Activated CD8-positive, alpha-beta memory T cell treated with anti-CD3 and anti-CD28 coated beads, Interleukin-2, amount 10 ng/mL, durations not matched to agents 7 days and 5 days (primary cell): ENCODE measurements around the gene FIZ1. TPM values are rescaled to one million over a fixed set of nuclear protein-coding genes. Genes with fewer than 3 reads are reported as not detected.
"Not testable (repeated sequence)": the region's sequence is repeated elsewhere in the genome, so short reads cannot be mapped to it uniquely, and the experiment has no call there.

ENCODE experiments used
- ATAC-seq: fragments of 150-1000 bp; cut with Tn5 transposase; one replicate; pipeline ENCODE4 v1.10.0; 2021; ENCODE audit warnings: moderate library complexity
- CTCF ChIA-PET: fragments of 350-600 bp; sonication (Branson Sonifier 250); formaldehyde crosslinking; loops from one replicate; lab custom pipeline; 2021; ENCODE audit warnings: antibody characterized with exemption; lab: Charles Lee
- DNase-seq: peaks from one replicate; pipeline ENCODE4 v3.0.0-alpha.2; 2020
- H3K27ac Mint-ChIP-seq: one replicate; pipeline ENCODE4 v1.8.0; 2021; ENCODE audit warnings: mild to moderate bottlenecking, mixed read lengths
- H3K27me3 Mint-ChIP-seq: one replicate; pipeline ENCODE4 v1.8.0; 2021; ENCODE audit warnings: mixed read lengths
- H3K36me3 Mint-ChIP-seq: one replicate; pipeline ENCODE4 v1.8.0; 2021; ENCODE audit warnings: mild to moderate bottlenecking, mixed read lengths
- H3K4me1 Mint-ChIP-seq: one replicate; pipeline ENCODE4 v1.8.0; 2021; ENCODE audit warnings: mixed read lengths
- H3K4me3 Mint-ChIP-seq: one replicate; pipeline ENCODE4 v1.8.0; 2021; ENCODE audit warnings: mild to moderate bottlenecking, moderate library complexity, mixed read lengths
- H3K9me3 Mint-ChIP-seq: one replicate; pipeline ENCODE4 v1.8.0; 2022; ENCODE audit warnings: low read depth, mixed read lengths
- total RNA-seq, 2 experiments: library from RNA; stranded (reverse); gene quantifications; one replicate each; pipeline ENCODE4 v1.2.3, GENCODE V29; 2021

The FIZ1 gene
- total RNA-seq, 2 experiments from 2014 or later = 13.0 to 15.7 TPM

GRCh38 chr19:55581145-55581822 lies 18.0 kb downstream of the FIZ1 start:
- Mint-ChIP-seq H3K27me3 (peaks cover 13% of the 10 kb centered on the region), H3K4me3 (peak overlapping the region; percentile 77), H3K27ac (peak overlapping the region; percentile 53), H3K9me3 (no peaks in the 10 kb centered on the region), H3K36me3 (peaks cover 9% of the 10 kb centered on the region), H3K4me1 (peaks cover 24% of the 10 kb centered on the region)
- CTCF ChIA-PET = interaction anchor here (0.7 to 2.2 kb wide), 4 partner anchors 25 to 77 kb away, joined by 3 to 8 read pairs (median 4); no protein-coding TSS in a partner anchor
- ATAC-seq (no peak), DNase-seq (peak; percentile 45)

- ATAC-seq (peak; percentile 70), DNase-seq (peak; percentile 79)
- H3K9me3 Mint-ChIP-seq = no peaks in the 10 kb centered on the region
- peaks cover 9% of the 10 kb centered on the region for H3K36me3 Mint-ChIP-seq
- peaks cover 9% of the 10 kb centered on the region for H3K27me3 Mint-ChIP-seq
- H3K27ac Mint-ChIP-seq = peak within 1 kb of the TSS; percentile 60
- peaks cover 21% of the 10 kb centered on the region for H3K4me1 Mint-ChIP-seq
- CTCF ChIA-PET = interaction anchor here (0.7 to 2.2 kb wide), 4 partner anchors 26 to 77 kb away, joined by 3 to 8 read pairs (median 4); no protein-coding TSS in a partner anchor
- H3K4me3 Mint-ChIP-seq = peak within 1 kb of the TSS; percentile 77
Measured at GRCh38 chr19:55580628-55581144, 18.6 kb downstream of the FIZ1 start, which contains the start of gene ZNF579. ZNF579 (minus strand) TSS chr19:55580848; CDS start chr19:55579639, 1,209 bp downstream.

GRCh38 chr19:55579766-55580621 lies 19.3 kb downstream of the FIZ1 start:
- peak overlapping the region; percentile 77 for H3K4me3 Mint-ChIP-seq
- H3K4me1 Mint-ChIP-seq = peaks cover 17% of the 10 kb centered on the region
- peaks cover 3% of the 10 kb centered on the region for H3K27me3 Mint-ChIP-seq
- peak; percentile 50 for ATAC-seq
- H3K27ac Mint-ChIP-seq = peak overlapping the region; percentile 60
- CTCF ChIA-PET = interaction anchor here (1.0 to 2.2 kb wide), 2 partner anchors 26 to 76 kb away, joined by 3 to 8 read pairs; no protein-coding TSS in a partner anchor
- no peak for DNase-seq
- H3K9me3 Mint-ChIP-seq = no peaks in the 10 kb centered on the region
- H3K36me3 Mint-ChIP-seq = peaks cover 9% of the 10 kb centered on the region

DNA sequence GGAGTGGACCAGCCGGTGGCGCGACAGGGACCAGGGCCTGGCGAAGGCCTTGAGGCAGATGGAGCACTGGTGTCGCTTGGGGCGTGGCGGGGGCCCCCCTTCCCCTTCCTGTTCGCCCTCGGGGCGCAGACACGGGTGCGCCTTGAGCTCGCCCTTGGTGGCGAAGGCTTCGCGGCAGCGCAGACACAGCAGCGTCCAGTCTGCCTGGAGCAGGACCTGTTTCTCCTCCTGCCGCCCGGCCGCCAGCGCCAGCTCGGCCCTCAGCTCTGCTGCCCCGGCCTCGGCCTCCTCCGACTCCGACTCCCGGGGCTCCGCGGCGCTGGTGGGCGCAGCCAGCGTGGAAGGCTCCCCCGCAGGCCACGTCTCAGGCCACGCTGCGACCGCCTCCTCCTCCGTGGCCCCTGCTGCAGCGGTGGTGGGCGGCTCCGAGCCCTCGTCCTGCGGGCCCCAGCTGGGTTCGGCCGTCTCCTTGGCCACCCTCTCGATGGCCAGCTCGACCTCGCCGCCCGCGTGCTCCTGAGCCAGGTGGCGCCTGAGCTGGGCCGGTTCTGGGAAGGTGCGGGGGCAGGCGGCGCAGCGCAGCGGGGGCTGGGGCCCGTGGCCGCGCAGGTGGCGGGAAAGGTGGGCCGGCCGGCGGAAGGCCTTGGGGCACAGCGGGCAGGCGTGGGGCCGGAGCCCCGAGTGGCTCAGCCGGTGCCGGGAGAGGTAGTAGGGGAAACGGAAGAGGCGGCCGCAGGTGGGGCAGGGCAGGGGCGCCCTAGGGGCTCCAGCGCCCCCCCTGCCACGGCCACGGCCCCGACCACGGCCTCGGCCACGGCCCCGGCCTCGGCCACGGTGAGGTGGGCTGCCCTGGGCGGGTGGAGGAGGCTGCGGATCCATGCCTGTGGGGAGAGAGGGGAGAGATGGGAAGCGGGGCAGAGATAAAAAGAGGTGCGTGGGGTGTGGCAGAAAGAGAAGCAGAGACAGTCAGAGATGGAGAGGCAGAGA lies 20.3 kb downstream of the FIZ1 start:
- Mint-ChIP-seq H3K4me1 (peaks cover 17% of the 10 kb centered on the region), H3K9me3 (no peaks in the 10 kb centered on the region), H3K27me3 (no peaks in the 10 kb centered on the region), H3K36me3 (peaks cover 9% of the 10 kb centered on the region), H3K4me3 (peak overlapping the region; percentile 77), H3K27ac (no peak overlapping the region)
- DNase-seq (no peak), ATAC-seq (no peak)
- CTCF ChIA-PET = no interaction called here

DNA sequence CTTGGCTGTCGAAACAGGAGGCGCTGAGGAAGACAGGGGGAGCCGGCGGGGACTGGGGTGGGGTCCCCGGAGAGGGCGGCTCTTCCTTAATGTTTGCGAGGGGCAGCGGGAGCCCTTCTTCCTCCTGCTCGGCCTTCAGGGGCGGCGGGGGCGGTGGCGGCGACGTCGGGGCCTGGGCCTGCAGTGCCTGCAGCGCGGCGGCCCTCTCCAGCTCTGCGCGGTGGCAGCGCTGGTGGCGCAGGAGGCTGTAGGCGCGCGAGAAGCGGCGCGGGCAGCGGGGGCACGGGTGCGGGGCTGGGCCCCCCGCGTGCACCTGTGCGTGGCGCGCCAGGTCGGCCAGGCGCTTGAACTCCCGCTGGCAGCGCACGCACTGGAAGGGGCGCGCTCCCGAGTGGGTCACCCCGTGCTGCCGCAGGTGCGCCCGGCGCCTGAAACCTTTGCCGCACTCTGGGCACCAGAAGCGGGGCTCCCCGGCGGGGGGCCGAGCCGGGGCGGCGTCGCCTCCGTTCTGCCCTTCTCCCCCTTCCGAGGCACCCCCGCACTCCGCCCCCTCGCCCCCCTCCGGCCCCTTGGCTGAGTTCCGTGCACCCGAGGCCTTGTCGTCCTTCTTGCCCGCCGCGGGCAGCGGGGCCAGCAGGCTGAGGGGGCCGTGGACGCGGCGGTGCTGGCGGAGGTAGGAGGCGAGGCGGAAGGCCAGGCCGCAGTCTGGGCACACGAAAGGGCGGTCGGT lies 21.1 kb downstream of the FIZ1 start:
- CTCF ChIA-PET = no interaction called here
- Mint-ChIP-seq H3K36me3 (peaks cover 9% of the 10 kb centered on the region), H3K4me1 (peaks cover 17% of the 10 kb centered on the region), H3K27ac (no peak overlapping the region), H3K9me3 (no peaks in the 10 kb centered on the region), H3K4me3 (no peak overlapping the region), H3K27me3 (no peaks in the 10 kb centered on the region)
- no peak for ATAC-seq
- DNase-seq = no peak

DNA sequence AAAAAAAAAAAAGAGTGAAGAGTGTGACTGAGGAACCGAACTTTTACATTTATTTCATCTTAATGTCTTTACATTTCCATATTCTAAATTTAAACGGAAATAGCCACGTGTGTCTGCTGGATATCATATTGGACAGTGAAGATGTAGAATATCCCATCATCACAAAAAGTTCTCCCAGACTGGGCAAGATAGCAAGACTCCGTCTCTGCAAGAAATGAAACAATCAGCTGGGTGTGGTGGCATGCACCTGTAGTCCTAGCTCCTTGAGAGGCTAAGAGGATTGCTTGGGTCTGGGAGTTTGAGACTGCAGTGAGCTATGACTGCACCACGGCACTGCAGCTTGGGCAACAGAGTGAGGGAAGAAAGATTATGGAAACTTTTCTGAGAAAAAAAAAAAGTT lies 22.6 kb downstream of the FIZ1 start:
- H3K27ac Mint-ChIP-seq = no peak overlapping the region
- ATAC-seq (no peak), DNase-seq (no peak)
- H3K36me3 Mint-ChIP-seq = peaks cover 9% of the 10 kb centered on the region
- peaks cover 14% of the 10 kb centered on the region for H3K4me1 Mint-ChIP-seq
- H3K27me3 Mint-ChIP-seq = no peaks in the 10 kb centered on the region
- no peaks in the 10 kb centered on the region for H3K9me3 Mint-ChIP-seq
- H3K4me3 Mint-ChIP-seq = no peak overlapping the region
- CTCF ChIA-PET = no interaction called here

DNA sequence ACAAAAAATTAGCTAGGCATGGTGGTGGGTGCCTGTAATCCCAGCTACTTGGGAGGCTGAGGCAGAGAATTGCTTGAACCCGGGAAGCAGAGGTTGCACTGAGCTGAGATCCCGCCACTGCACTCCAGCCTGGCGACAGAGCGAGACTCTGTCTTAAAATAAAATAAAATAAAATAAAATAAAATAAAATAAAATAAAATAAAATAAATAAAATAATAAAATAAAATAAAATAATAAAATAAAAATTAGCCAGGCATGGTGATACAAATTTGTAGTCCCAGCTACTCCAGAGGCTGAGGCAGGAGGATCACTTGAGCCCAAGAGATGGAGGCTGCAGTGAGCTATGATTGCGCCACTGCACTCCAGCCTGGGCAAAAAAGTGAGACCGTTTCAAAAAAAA lies 25.4 kb downstream of the FIZ1 start:
- H3K36me3 Mint-ChIP-seq, H3K4me3 Mint-ChIP-seq, H3K4me1 Mint-ChIP-seq, H3K9me3 Mint-ChIP-seq, H3K27me3 Mint-ChIP-seq, H3K27ac Mint-ChIP-seq, DNase-seq, ATAC-seq: not testable (repeated sequence)
- CTCF ChIA-PET = interaction anchor here (0.7 kb wide), 2 partner anchors 70 to 100 kb away, joined by 3 read pairs; no protein-coding TSS in a partner anchor

GRCh38 chr19:55569477-55569876 lies 29.8 kb downstream of the FIZ1 start:
- ATAC-seq, H3K4me3 Mint-ChIP-seq, H3K27me3 Mint-ChIP-seq, CTCF ChIA-PET, H3K27ac Mint-ChIP-seq, H3K36me3 Mint-ChIP-seq, H3K4me1 Mint-ChIP-seq, DNase-seq, H3K9me3 Mint-ChIP-seq: not testable (repeated sequence)

DNA sequence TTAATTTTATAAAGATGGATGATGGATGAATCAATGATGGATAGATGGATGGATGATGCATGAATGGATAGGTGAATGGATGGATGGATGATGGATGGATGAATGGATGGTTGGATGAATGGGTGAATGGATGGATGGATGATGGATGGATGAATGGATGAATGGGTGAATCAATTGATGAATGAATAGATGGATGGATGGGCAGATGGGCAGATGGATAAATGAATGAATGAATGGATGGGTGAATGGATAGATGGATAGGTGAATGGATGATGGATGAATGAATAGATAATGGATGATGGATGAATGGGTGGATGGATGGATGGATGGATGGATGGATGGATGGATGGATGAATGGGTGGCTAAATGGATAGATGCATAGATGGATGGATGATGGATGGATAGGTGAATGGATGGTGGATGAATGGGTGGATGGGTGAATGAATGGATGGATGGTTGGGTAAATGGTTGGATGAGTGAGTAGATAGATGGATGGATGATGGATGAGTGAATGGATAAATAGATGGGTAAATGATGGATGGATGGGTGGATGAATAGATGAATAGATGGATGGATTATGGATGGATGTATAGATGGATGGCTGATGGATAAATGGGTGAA lies 31.5 kb downstream of the FIZ1 start:
- peaks cover 5% of the 10 kb centered on the region for H3K27me3 Mint-ChIP-seq
- CTCF ChIA-PET = interaction anchor here (1.4 kb wide), 1 partner anchor 276 kb away, joined by 4 read pairs; no protein-coding TSS in a partner anchor
- H3K4me1 Mint-ChIP-seq = no peaks in the 10 kb centered on the region
- H3K9me3 Mint-ChIP-seq = no peaks in the 10 kb centered on the region
- no peak overlapping the region for H3K4me3 Mint-ChIP-seq
- H3K36me3 Mint-ChIP-seq = no peaks in the 10 kb centered on the region
- DNase-seq = no peak
- ATAC-seq = no peak
- H3K27ac Mint-ChIP-seq = no peak overlapping the region

DNA sequence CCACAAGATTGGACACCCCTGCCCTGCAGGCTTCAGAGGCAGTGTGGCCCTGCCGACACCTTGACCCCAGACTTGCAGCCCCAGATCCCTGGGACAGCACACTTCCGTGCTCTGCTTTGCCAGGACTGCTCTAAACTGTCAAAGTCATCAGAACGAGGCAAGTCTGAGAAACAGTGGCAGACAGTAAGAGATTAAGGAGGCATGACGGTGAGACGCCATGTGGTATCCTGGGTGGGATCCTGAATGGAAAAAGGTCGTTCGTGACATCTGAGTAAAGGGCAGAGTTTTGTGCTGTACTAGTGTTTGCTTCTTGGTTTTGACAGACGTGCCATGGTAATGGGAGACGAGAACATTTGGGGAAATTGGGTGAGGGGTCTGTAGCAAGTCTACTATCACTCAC lies 32.5 kb downstream of the FIZ1 start:
- ATAC-seq = no peak
- H3K27me3 Mint-ChIP-seq = peaks cover 5% of the 10 kb centered on the region
- H3K4me1 Mint-ChIP-seq = no peaks in the 10 kb centered on the region
- H3K27ac Mint-ChIP-seq = no peak overlapping the region
- no peak overlapping the region for H3K4me3 Mint-ChIP-seq
- H3K9me3 Mint-ChIP-seq = no peaks in the 10 kb centered on the region
- no peak for DNase-seq
- CTCF ChIA-PET = interaction anchor here (0.8 to 1.4 kb wide), 3 partner anchors 63 to 275 kb away, joined by 3 to 4 read pairs (median 3); partner anchors contain the start of gene NAT14
- no peaks in the 10 kb centered on the region for H3K36me3 Mint-ChIP-seq

DNA sequence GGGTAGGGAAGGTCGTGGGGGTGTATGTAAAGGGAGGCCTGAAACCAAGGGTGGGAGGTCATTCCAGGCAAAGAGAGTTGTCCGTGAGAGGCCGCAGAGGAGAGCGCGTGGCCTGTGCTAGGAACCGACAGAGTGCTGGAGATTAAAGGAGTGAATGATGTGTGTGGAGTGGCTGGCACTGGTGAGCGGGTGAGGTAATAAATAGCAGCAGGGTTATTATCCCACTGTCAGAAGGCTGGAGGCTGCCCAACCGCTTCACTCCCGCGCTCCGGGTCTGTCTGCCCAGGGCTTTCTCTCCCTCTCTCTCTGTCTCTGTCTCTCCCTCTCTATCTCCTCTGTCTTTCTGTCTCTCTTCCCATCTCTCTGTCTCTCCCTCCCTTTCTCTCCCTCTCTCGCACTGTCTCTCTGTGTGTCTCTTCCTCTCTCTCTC lies 36.0 kb downstream of the FIZ1 start:
- Mint-ChIP-seq H3K27me3 (peaks cover 8% of the 10 kb centered on the region), H3K4me3 (no peak overlapping the region), H3K4me1 (no peaks in the 10 kb centered on the region), H3K27ac (no peak overlapping the region), H3K9me3 (no peaks in the 10 kb centered on the region), H3K36me3 (no peaks in the 10 kb centered on the region)
- ATAC-seq (no peak), DNase-seq (no peak)
- CTCF ChIA-PET = no interaction called here
